Endothelial cell of umbilical vein (primary cell): Measurements from ENCODE around the gene TLNRD1. TPM values are rescaled to one million over a fixed set of nuclear protein-coding genes. Genes with fewer than 3 reads are reported as not detected.

Experiments
- BruUV-seq: library from RNA; stranded (reverse); fragments of 400-500 nt; replicated peaks from 2 replicates; lab custom pipeline; 2021; lab: Mats Ljungman, UMichigan
- CTCF ChIA-PET: fragments of 300-600, 350-600 bp; sonication (Branson Sonifier 250); formaldehyde crosslinking; loops from one replicate; lab custom pipeline; 2021; ENCODE audit warnings: antibody characterized with exemption, inconsistent platforms; lab: Charles Lee
- POLR2A ChIA-PET: fragments of 300-600, 350-600 bp; sonication (Branson Sonifier 250); formaldehyde crosslinking; loops from one replicate; lab custom pipeline; 2021; ENCODE audit warnings: antibody characterized with exemption, inconsistent platforms; lab: Charles Lee
- DNase-seq: peaks from one replicate; pipeline ENCODE4 v3.0.0-alpha.2; 2011; ENCODE audit warnings: low read depth, low spot score
- FAIRE-seq: peaks from 2 replicates; lab custom pipeline; 2011; peaks lifted over from hg19 to GRCh38; lab: Jason Lieb, UNC
- H2AFZ ChIP-seq: 2 replicates; pipeline ENCODE4 v1.6.0; 2012; ENCODE audit warnings: low read depth, low read length, control low read depth, inconsistent platforms
- H3K27ac ChIP-seq: 2 replicates; pipeline ENCODE4 v1.5.1; 2011; ENCODE audit warnings: low read depth, mild to moderate bottlenecking, control low read depth, low read length, moderate library complexity; ENCODE audit not compliant: insufficient read depth
- H3K27me3 ChIP-seq, 2 experiments: 2 replicates each; pipeline versions ENCODE4 v1.6.0 to v1.6.1; 2011; ENCODE audit warnings: low read length in 2 of 2, mixed read lengths in 1 of 2; ENCODE audit not compliant: control insufficient read depth in 2 of 2, insufficient read depth in 2 of 2
- H3K36me3 ChIP-seq, 2 experiments: 2 replicates in 1 of 2; 3 replicates in 1 of 2; pipeline ENCODE4 v1.5.1; 2011; ENCODE audit warnings: low read length in 2 of 2, mild to moderate bottlenecking in 1 of 2, moderate library complexity in 1 of 2; ENCODE audit not compliant: control insufficient read depth in 2 of 2, insufficient read depth in 2 of 2; ENCODE audit errors: extremely low read depth in 1 of 2
- H3K4me1 ChIP-seq: 3 replicates; pipeline ENCODE4 v1.5.1; 2011; ENCODE audit warnings: mild to moderate bottlenecking, low read length; ENCODE audit not compliant: control insufficient read depth, insufficient read depth; ENCODE audit errors: extremely low read depth
- H3K4me2 ChIP-seq: 2 replicates; pipeline ENCODE4 v1.6.1; 2011; ENCODE audit warnings: low read length, control low read depth, mixed read lengths; ENCODE audit not compliant: insufficient read depth
- H3K4me3 ChIP-seq, 3 experiments: fragments of 200-600 bp in 1 of 3; sonication (generic), shearing (Covaris generic) in 1 of 3; replicated peaks in 1 of 3; 2 replicates each; pipeline ENCODE4 v1.5.1; 2011 to 2016; ENCODE audit warnings: control low read depth in 3 of 3, low read length in 3 of 3, mild to moderate bottlenecking in 2 of 3, inconsistent platforms in 1 of 3, low read depth in 1 of 3, moderate library complexity in 1 of 3; ENCODE audit not compliant: insufficient read depth in 1 of 3
- H3K79me2 ChIP-seq: 2 replicates; pipeline ENCODE4 v1.6.0; 2012; ENCODE audit warnings: low read length, inconsistent platforms; ENCODE audit not compliant: control insufficient read depth, insufficient read depth
- H3K9ac ChIP-seq: replicated peaks from 2 replicates; pipeline ENCODE3; 2011; ENCODE audit warnings: low read length, control low read depth; ENCODE audit not compliant: insufficient read depth; ENCODE audit errors: extremely low read depth
- H3K9me1 ChIP-seq: replicated peaks from 3 replicates; pipeline ENCODE4 v1.6.0; 2011; ENCODE audit warnings: mild to moderate bottlenecking, low read length; ENCODE audit not compliant: control insufficient read depth, insufficient read depth; ENCODE audit errors: extremely low read depth
- H3K9me3 ChIP-seq: replicated peaks from 2 replicates; pipeline ENCODE4 v1.5.1; 2012; ENCODE audit warnings: low read length, inconsistent platforms; ENCODE audit not compliant: control insufficient read depth, insufficient read depth
- H4K20me1 ChIP-seq: replicated peaks from 2 replicates; pipeline ENCODE3; 2011; ENCODE audit warnings: mild to moderate bottlenecking, low read length; ENCODE audit not compliant: control insufficient read depth, insufficient read depth; ENCODE audit errors: extremely low read depth
- EZH2 ChIP-seq: IDR thresholded peaks from 2 replicates; pipeline ENCODE4 v1.6.1; 2012; ENCODE audit warnings: borderline replicate concordance, low read depth, mild to moderate bottlenecking, moderate library complexity, low read length, inconsistent platforms; ENCODE audit not compliant: severe bottlenecking
- FOS ChIP-seq: IDR thresholded peaks from 2 replicates; pipeline ENCODE4 v1.6.1; 2011; ENCODE audit warnings: mild to moderate bottlenecking, low read length, moderate library complexity, borderline replicate concordance; ENCODE audit not compliant: insufficient read depth
- JUN ChIP-seq: IDR thresholded peaks from 2 replicates; pipeline ENCODE4 v1.6.1; 2011; ENCODE audit warnings: borderline replicate concordance, low read depth; ENCODE audit not compliant: insufficient read length, insufficient read depth
- MYC ChIP-seq: IDR thresholded peaks from one replicate; pipeline ENCODE4 v1.6.1; 2011; ENCODE audit warnings: mild to moderate bottlenecking, low read depth, low read length
- POLR2AphosphoS5 ChIP-seq: IDR thresholded peaks from 2 replicates; pipeline ENCODE4 v1.6.1; 2012; ENCODE audit warnings: low read depth, mild to moderate bottlenecking, control low read depth, low read length, moderate library complexity; ENCODE audit not compliant: insufficient read depth
- dilution Hi-C: fragments of 300-500 bp; cut with MboI; formaldehyde crosslinking; loops from one replicate; pipeline ENCODE4 v1.15.0; 2019; ENCODE audit warnings: low sequenced_read_pairs; ENCODE audit not compliant: extremely low pct_ligation_motif_present
- intact Hi-C: fragments of 100-400 bp; cut with micrococcal nuclease; formaldehyde crosslinking; loops from one replicate; pipeline ENCODE4 v1.10.0; 2022
- polyA plus RNA-seq, 4 experiments: library from polyadenylated mRNA; depleted of rRNA in 3 of 4; stranded (reverse) in 3 of 4; unstranded in 1 of 4; fragments of >200 nt; gene quantifications; 2 replicates each; pipeline versions ENCODE4 v1.2.1 to v1.2.3, GENCODE V29; 2011 to 2012; ENCODE audit warnings: missing spikeins in 1 of 4
- total RNA-seq: library from RNA; stranded (reverse); gene quantifications from 2 replicates; pipeline ENCODE4 v1.2.3, GENCODE V29; 2021
- TF ChIP-seq, protein P1 (sequence below), 2 donors: IDR thresholded peaks; 1 replicate in 1 of 2; 2 replicates in 1 of 2; pipeline ENCODE4 v1.5.1; 2011; ENCODE audit warnings: low read length in 2 of 2, mild to moderate bottlenecking in 2 of 2, moderate library complexity in 2 of 2, control low read depth in 1 of 2, inconsistent platforms in 1 of 2, low read depth in 1 of 2; ENCODE audit not compliant: insufficient read depth in 1 of 2; ENCODE audit errors: extremely low read depth in 1 of 2
- TF ChIP-seq, protein P2 (sequence below): IDR thresholded peaks from 2 replicates; pipeline ENCODE4 v1.6.1; 2011; ENCODE audit not compliant: insufficient read depth, insufficient read length

TLNRD1 gene
- total and polyA plus RNA-seq, 2 donors (not counting 3 experiments of a cell fraction or from before 2014, with no cell fraction given): 17.8 to 33.0 TPM

DNA sequence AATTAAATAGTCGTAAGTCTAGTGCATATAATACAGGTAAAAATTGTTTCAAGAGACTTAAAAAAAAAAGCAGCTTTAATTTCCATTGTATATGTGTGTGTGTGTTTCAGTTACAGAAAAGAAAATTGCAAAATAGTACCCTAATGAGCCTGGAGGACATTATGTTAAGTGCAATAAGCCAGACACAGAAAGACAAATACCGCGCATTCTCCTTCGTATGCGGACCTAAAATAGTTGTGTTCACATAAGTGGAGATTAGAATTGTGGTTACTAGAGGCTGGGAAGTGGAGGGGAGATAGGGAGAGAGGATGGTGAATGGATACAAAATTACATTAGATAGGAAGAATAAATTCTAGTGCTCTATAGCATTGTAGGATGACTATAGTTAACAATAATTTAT, 14.7 kb upstream of the TLNRD1 start:
- intact Hi-C loops (no loop called here), dilution Hi-C loops (no loop called here)
- peaks cover 18% of the 10 kb centered on the region for H3K4me1 ChIP-seq
- no peak overlapping the region for H3K4me3 ChIP-seq
- no peak overlapping the region for H3K4me2 ChIP-seq
- H3K9me1 ChIP-seq: no peaks in the 10 kb centered on the region
- H4K20me1 ChIP-seq: peaks cover 2% of the 10 kb centered on the region
- no peak overlapping the region for H3K27ac ChIP-seq
- DNase-seq (no peak), FAIRE-seq (peak; percentile 31)
- no TSS peak for BruUV-seq
- no peak for TF ChIP-seq MYC
- no peak for TF ChIP-seq FOS
- TF ChIP-seq, protein P1, sequence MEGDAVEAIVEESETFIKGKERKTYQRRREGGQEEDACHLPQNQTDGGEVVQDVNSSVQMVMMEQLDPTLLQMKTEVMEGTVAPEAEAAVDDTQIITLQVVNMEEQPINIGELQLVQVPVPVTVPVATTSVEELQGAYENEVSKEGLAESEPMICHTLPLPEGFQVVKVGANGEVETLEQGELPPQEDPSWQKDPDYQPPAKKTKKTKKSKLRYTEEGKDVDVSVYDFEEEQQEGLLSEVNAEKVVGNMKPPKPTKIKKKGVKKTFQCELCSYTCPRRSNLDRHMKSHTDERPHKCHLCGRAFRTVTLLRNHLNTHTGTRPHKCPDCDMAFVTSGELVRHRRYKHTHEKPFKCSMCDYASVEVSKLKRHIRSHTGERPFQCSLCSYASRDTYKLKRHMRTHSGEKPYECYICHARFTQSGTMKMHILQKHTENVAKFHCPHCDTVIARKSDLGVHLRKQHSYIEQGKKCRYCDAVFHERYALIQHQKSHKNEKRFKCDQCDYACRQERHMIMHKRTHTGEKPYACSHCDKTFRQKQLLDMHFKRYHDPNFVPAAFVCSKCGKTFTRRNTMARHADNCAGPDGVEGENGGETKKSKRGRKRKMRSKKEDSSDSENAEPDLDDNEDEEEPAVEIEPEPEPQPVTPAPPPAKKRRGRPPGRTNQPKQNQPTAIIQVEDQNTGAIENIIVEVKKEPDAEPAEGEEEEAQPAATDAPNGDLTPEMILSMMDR (IDR thresholded peaks at IDR 0.05; ENCODE audit: extremely low read depth in 1 of 2, insufficient read depth in 1 of 2, low read depth in 1 of 2, low read length in 2 of 2): no peak
- TF ChIP-seq, protein P2, sequence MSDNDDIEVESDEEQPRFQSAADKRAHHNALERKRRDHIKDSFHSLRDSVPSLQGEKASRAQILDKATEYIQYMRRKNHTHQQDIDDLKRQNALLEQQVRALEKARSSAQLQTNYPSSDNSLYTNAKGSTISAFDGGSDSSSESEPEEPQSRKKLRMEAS: no peak
- TF ChIP-seq POLR2AphosphoS5: no peak
- TF ChIP-seq EZH2: no peak
- TF ChIP-seq JUN: no peak
- H3K9me3 ChIP-seq: no peaks in the 10 kb centered on the region
- ChIA-PET CTCF (interaction anchor here (1.3 to 4.8 kb wide), 3 partner anchors 122 to 280 kb away, joined by 3 to 20 read pairs (median 6); no protein-coding TSS in a partner anchor), POLR2A (no interaction called here)
- no peaks in the 10 kb centered on the region for H3K27me3 ChIP-seq
- no peak overlapping the region for H3K9ac ChIP-seq
- no peak overlapping the region for H2AFZ ChIP-seq
- H3K36me3 ChIP-seq: peaks cover 0 to 2% of the 10 kb centered on the region in 2 experiments
- H3K79me2 ChIP-seq: peaks cover 59% of the 10 kb centered on the region
